B cell (primary cell): Measurements from ENCODE around the gene GAK. TPM values are rescaled to one million over a fixed set of nuclear protein-coding genes. Genes with fewer than 3 reads are reported as not detected.

Experiments used
- ATAC-seq: fragments of 200-7000 bp; cut with Tn5 transposase; one replicate; pipeline ENCODE4 v1.10.0; 2021; ENCODE audit warnings: low read depth, mild to moderate bottlenecking, moderate number of reproducible peaks, moderate library complexity
- CTCF ChIA-PET: fragments of 350-600 bp; sonication (Branson Sonifier 250); formaldehyde crosslinking; loops from one replicate; lab custom pipeline; 2021; ENCODE audit warnings: antibody characterized with exemption, inconsistent platforms; lab: Charles Lee
- POLR2A ChIA-PET: fragments of 350-600 bp; sonication (Branson Sonifier 250); formaldehyde crosslinking; loops from one replicate; lab custom pipeline; 2021; ENCODE audit warnings: antibody characterized with exemption; lab: Charles Lee
- DNase-seq: peaks from one replicate; pipeline ENCODE4 v3.0.0; 2013
- H2AFZ ChIP-seq: 2 replicates; pipeline ENCODE4 v1.6.1; 2012; ENCODE audit warnings: mild to moderate bottlenecking, low read depth, low read length; ENCODE audit not compliant: insufficient read depth, poor library complexity, severe bottlenecking
- H3K27ac ChIP-seq, 2 donors: 1 replicate in 1 of 2; 2 replicates in 1 of 2; pipeline ENCODE4 v1.5.1; 2012 to 2013; ENCODE audit warnings: low read length in 2 of 2, mild to moderate bottlenecking in 2 of 2, moderate library complexity in 1 of 2
- H3K27me3 ChIP-seq, 4 experiments: fragments of 200-600 bp in 1 of 4; sonication (generic) in 1 of 4; replicated peaks in 1 of 4; 1 replicate in 2 of 4; 2 replicates in 2 of 4; pipeline versions ENCODE4 v1.6.1 to v1.7.0; 2013 to 2016; ENCODE audit warnings: low read length in 3 of 4, mild to moderate bottlenecking in 2 of 4, mixed read lengths in 1 of 4, moderate library complexity in 1 of 4; ENCODE audit not compliant: insufficient read depth in 4 of 4, control insufficient read depth in 3 of 4; ENCODE audit errors: control extremely low read depth in 1 of 4
- H3K36me3 ChIP-seq, 2 experiments: replicated peaks in 1 of 2; 1 replicate in 1 of 2; 2 replicates in 1 of 2; pipeline versions ENCODE4 v1.6.1 to v1.7.1; 2013; ENCODE audit warnings: low read length in 1 of 2; ENCODE audit not compliant: insufficient read depth in 2 of 2, control insufficient read depth in 1 of 2; ENCODE audit errors: control extremely low read depth in 1 of 2, extremely low read depth in 1 of 2
- H3K4me1 ChIP-seq, 2 donors: fragments of 200-600 bp in 1 of 2; sonication (generic) in 1 of 2; 1 replicate in 1 of 2; 2 replicates in 1 of 2; pipeline versions ENCODE4 v1.5.1 to v1.6.1; 2013 to 2017; ENCODE audit warnings: low read length in 2 of 2; ENCODE audit not compliant: control insufficient read depth in 2 of 2, insufficient read depth in 2 of 2
- H3K4me2 ChIP-seq: replicated peaks from 2 replicates; pipeline ENCODE3; 2012; ENCODE audit warnings: mild to moderate bottlenecking, low read depth, low read length; ENCODE audit not compliant: poor library complexity, severe bottlenecking
- H3K4me3 ChIP-seq, 5 experiments: fragments of 200-600 bp in 1 of 5; sonication (generic) in 1 of 5; 1 replicate in 3 of 5; 2 replicates in 2 of 5; pipeline versions ENCODE4 v1.5.1 to v1.7.0; 2011 to 2016; ENCODE audit warnings: low read length in 4 of 5, mild to moderate bottlenecking in 4 of 5, low read depth in 2 of 5, control low read depth in 1 of 5, moderate library complexity in 1 of 5; ENCODE audit not compliant: insufficient read depth in 1 of 5; ENCODE audit errors: control extremely low read depth in 1 of 5, extremely low read depth in 1 of 5
- H3K79me2 ChIP-seq: fragments of 200-600 bp; sonication (generic); one replicate; pipeline ENCODE4 v1.6.0; 2016; ENCODE audit warnings: low read length; ENCODE audit not compliant: control insufficient read depth, insufficient read depth
- H3K9ac ChIP-seq: fragments of 200-600 bp; sonication (generic); 2 replicates; pipeline ENCODE4 v1.6.1; 2017; ENCODE audit warnings: mild to moderate bottlenecking, low read length, moderate library complexity
- H3K9me3 ChIP-seq, 3 donors: one replicate each; pipeline versions ENCODE4 v1.6.1 to v1.7.1; 2013; ENCODE audit warnings: low read length in 2 of 3; ENCODE audit not compliant: control insufficient read depth in 2 of 3, insufficient read depth in 1 of 3; ENCODE audit errors: control extremely low read depth in 1 of 3
- H4K20me1 ChIP-seq: 2 replicates; pipeline ENCODE4 v1.6.0; 2012; ENCODE audit warnings: mild to moderate bottlenecking, low read length; ENCODE audit not compliant: insufficient read depth, control insufficient read depth, poor library complexity, severe bottlenecking
- H3K27ac Mint-ChIP-seq: one replicate; pipeline ENCODE4 v1.8.0; 2021; ENCODE audit warnings: mixed read lengths
- H3K27me3 Mint-ChIP-seq: one replicate; pipeline ENCODE4 v1.8.0; 2021; ENCODE audit warnings: mixed read lengths
- H3K4me1 Mint-ChIP-seq: one replicate; pipeline ENCODE4 v1.8.0; 2021; ENCODE audit warnings: mixed read lengths
- H3K4me3 Mint-ChIP-seq: one replicate; pipeline ENCODE4 v1.8.0; 2021; ENCODE audit warnings: mixed read lengths
- H3K9me3 Mint-ChIP-seq: one replicate; pipeline ENCODE4 v1.8.0; 2022; ENCODE audit warnings: mixed read lengths; ENCODE audit not compliant: insufficient read depth
- CTCF ChIP-seq: fragments of 200-600 bp; IDR thresholded peaks from one replicate; pipeline ENCODE4 v1.8.0; 2022; ENCODE audit warnings: antibody characterized with exemption, mild to moderate bottlenecking
- EZH2 ChIP-seq: IDR thresholded peaks from 2 replicates; pipeline ENCODE4 v1.6.1; 2012; ENCODE audit warnings: borderline replicate concordance, low read depth, mild to moderate bottlenecking, moderate library complexity, low read length; ENCODE audit not compliant: insufficient read depth, poor library complexity, severe bottlenecking
- WGBS: methylation state at CpG from one replicate; pipeline ENCODE4 v1.1.5; 2013; ENCODE audit warnings: missing lambda C conversion rate; ENCODE audit not compliant: insufficient coverage; 5-methylcytosine and 5-hydroxymethylcytosine counted together
- intact Hi-C: fragments of 100-400 bp; cut with micrococcal nuclease; formaldehyde crosslinking; loops from one replicate; pipeline ENCODE4 v1.10.0; 2022
- polyA plus RNA-seq: library from polyadenylated mRNA; depleted of rRNA; stranded (reverse); fragments of >200 nt; gene quantifications from 2 replicates; pipeline ENCODE4 v1.2.3, GENCODE V29; 2012
- total RNA-seq, 2 donors: library from RNA; stranded (reverse); fragments of 120-200 nt in 1 of 2; gene quantifications; 1 replicate in 1 of 2; 2 replicates in 1 of 2; pipeline versions ENCODE4 v1.2.3 to v1.2.4, GENCODE V29; 2013 to 2022

GAK gene
- total and polyA plus RNA-seq, 2 donors (not counting 1 experiment from before 2014, with no cell fraction given) = 113 to 283 TPM

GRCh38 chr4:912548-913279 is 19.4 kb downstream of the GAK start:
- Histone ChIP-seq H3K4me2 (no peak overlapping the region), H2AFZ (no peak overlapping the region), H3K27me3 (no peaks in the 10 kb centered on the region), H3K36me3 (peaks cover 2 to 44% of the 10 kb centered on the region in 2 experiments), H3K4me3 (no peak overlapping the region), H3K27ac (no peak overlapping the region), H3K9ac (no peak overlapping the region), H3K9me3 (no peaks in the 10 kb centered on the region), H4K20me1 (peaks cover 98% of the 10 kb centered on the region), H3K4me1 (peaks cover 20 to 24% of the 10 kb centered on the region in 2 donors), H3K79me2 (peaks cover 100% of the 10 kb centered on the region)
- DNase-seq (no peak), ATAC-seq (no peak)
- H3K9me3 Mint-ChIP-seq = peaks cover 2% of the 10 kb centered on the region
- no peak overlapping the region for H3K4me3 Mint-ChIP-seq
- H3K4me1 Mint-ChIP-seq = peaks cover 29% of the 10 kb centered on the region
- ChIA-PET CTCF (interaction anchor here (0.7 kb wide), 1 partner anchor 24 kb away, joined by 5 read pairs; no protein-coding TSS in a partner anchor), POLR2A (no interaction called here)
- no peak overlapping the region for H3K27ac Mint-ChIP-seq
- H3K27me3 Mint-ChIP-seq = no peaks in the 10 kb centered on the region
- TF ChIP-seq CTCF (no peak), EZH2 (no peak)
- WGBS = 96% methylated on average over 19 of the region's 19 CpGs
- intact Hi-C loops = no loop called here

GRCh38 chr4:911871-912490 is 20.1 kb downstream of the GAK start:
- no peak overlapping the region for H3K4me2 ChIP-seq
- no peak for DNase-seq

More at GRCh38 chr4:911871-912490, 20.1 kb downstream of the GAK start:
- H3K9me3 Mint-ChIP-seq = no peaks in the 10 kb centered on the region
- no peaks in the 10 kb centered on the region for H3K27me3 ChIP-seq
- ChIA-PET CTCF (interaction anchor here (0.7 to 0.9 kb wide), 2 partner anchors 20 to 25 kb away, joined by 3 to 5 read pairs; partner anchors contain the start of genes GAK and TMEM175), POLR2A (no interaction called here)
- H3K79me2 ChIP-seq = peaks cover 100% of the 10 kb centered on the region
- no peaks in the 10 kb centered on the region for H3K9me3 ChIP-seq
- H3K27me3 Mint-ChIP-seq = no peaks in the 10 kb centered on the region
- H3K4me3 ChIP-seq = no peak overlapping the region
- peaks cover 20 to 24% of the 10 kb centered on the region in 2 donors for H3K4me1 ChIP-seq
- H3K27ac Mint-ChIP-seq = no peak overlapping the region
- peaks cover 98% of the 10 kb centered on the region for H4K20me1 ChIP-seq
- intact Hi-C loops = no loop called here
- ATAC-seq = no peak
- peaks cover 24% of the 10 kb centered on the region for H3K4me1 Mint-ChIP-seq
- H3K4me3 Mint-ChIP-seq = no peak overlapping the region
- H2AFZ ChIP-seq = no peak overlapping the region
- 94% methylated on average over 28 of the region's 29 CpGs for WGBS
- no peak overlapping the region for H3K9ac ChIP-seq
- TF ChIP-seq EZH2 (no peak), CTCF (no peak)
- H3K36me3 ChIP-seq = peaks cover 2 to 51% of the 10 kb centered on the region in 2 experiments
- no peak overlapping the region for H3K27ac ChIP-seq
